ENCODE results near the gene PMIS2. TPM values are rescaled to one million over a fixed set of nuclear protein-coding genes. Genes with fewer than 3 reads are reported as not detected.
A peak's percentile ranks its signal among the peaks of the same experiment; 100 is the strongest.

The PMIS2 gene
- total and polyA plus RNA-seq, 2 donors = not detected

GRCh38 chr19:35615036-35615435 is 29.1 kb downstream of the PMIS2 start:
- DNase-seq (ENCODE audit: extremely low spot score) = no peak
- 92% methylated on average over 17 of the region's 17 CpGs for WGBS
- no peak overlapping the region for H3K4me3 ChIP-seq (ENCODE audit: low read depth, low read length)
- H3K27ac ChIP-seq (ENCODE audit: low read depth) = no peak overlapping the region
- no peaks in the 10 kb centered on the region for H3K36me3 ChIP-seq (ENCODE audit: insufficient read depth)
- no peaks in the 10 kb centered on the region for H3K4me1 ChIP-seq (ENCODE audit: insufficient read depth)

GRCh38 chr19:35618857-35619256 is 32.9 kb downstream of the PMIS2 start:
- H3K27ac ChIP-seq (ENCODE audit: low read depth) = no peak overlapping the region
- H3K36me3 ChIP-seq (ENCODE audit: insufficient read depth) = no peaks in the 10 kb centered on the region
- no peak overlapping the region for H3K4me3 ChIP-seq (ENCODE audit: low read depth, low read length)
- no peak for DNase-seq (ENCODE audit: extremely low spot score)
- WGBS = 76% methylated on average over 7 of the region's 7 CpGs
- H3K4me1 ChIP-seq (ENCODE audit: insufficient read depth) = no peaks in the 10 kb centered on the region

- DNase-seq (ENCODE audit: extremely low spot score) = no peak
- H3K4me3 ChIP-seq (ENCODE audit: low read depth, low read length) = no peak overlapping the region
- no peaks in the 10 kb centered on the region for H3K36me3 ChIP-seq (ENCODE audit: insufficient read depth)
- WGBS = 93% methylated on average over 12 of the region's 12 CpGs
- H3K27ac ChIP-seq (ENCODE audit: low read depth) = no peak overlapping the region
- H3K4me1 ChIP-seq (ENCODE audit: insufficient read depth) = no peaks in the 10 kb centered on the region
Measured at GRCh38 chr19:35619290-35619923, 33.4 kb downstream of the PMIS2 start.

GRCh38 chr19:35620001-35620400 is 34.0 kb downstream of the PMIS2 start:
- no peak for DNase-seq (ENCODE audit: extremely low spot score)
- Histone ChIP-seq H3K27ac (ENCODE audit: low read depth) (no peak overlapping the region), H3K4me3 (ENCODE audit: low read depth, low read length) (no peak overlapping the region), H3K4me1 (ENCODE audit: insufficient read depth) (no peaks in the 10 kb centered on the region), H3K36me3 (ENCODE audit: insufficient read depth) (no peaks in the 10 kb centered on the region)
- WGBS = 91% methylated on average over 17 of the region's 17 CpGs

- Histone ChIP-seq H3K4me1 (ENCODE audit: insufficient read depth) (no peaks in the 10 kb centered on the region), H3K36me3 (ENCODE audit: insufficient read depth) (no peaks in the 10 kb centered on the region), H3K27ac (ENCODE audit: low read depth) (no peak overlapping the region), H3K4me3 (ENCODE audit: low read depth, low read length) (no peak overlapping the region)
- WGBS = 95% methylated on average over 9 of the region's 9 CpGs
- DNase-seq (ENCODE audit: extremely low spot score) = no peak
Measured at GRCh38 chr19:35621708-35622107, 35.7 kb downstream of the PMIS2 start.

- Histone ChIP-seq H3K36me3 (ENCODE audit: insufficient read depth) (no peaks in the 10 kb centered on the region), H3K27ac (ENCODE audit: low read depth) (no peak overlapping the region), H3K4me1 (ENCODE audit: insufficient read depth) (no peaks in the 10 kb centered on the region), H3K4me3 (ENCODE audit: low read depth, low read length) (no peak overlapping the region)
- WGBS = 91% methylated on average over 13 of the region's 13 CpGs
- DNase-seq (ENCODE audit: extremely low spot score) = no peak
Measured at GRCh38 chr19:35622750-35623149, 36.8 kb downstream of the PMIS2 start.

GRCh38 chr19:35623327-35624010 is 37.5 kb downstream of the PMIS2 start:
- DNase-seq (ENCODE audit: extremely low spot score) = no peak
- Histone ChIP-seq H3K4me1 (ENCODE audit: insufficient read depth) (no peaks in the 10 kb centered on the region), H3K27ac (ENCODE audit: low read depth) (no peak overlapping the region), H3K4me3 (ENCODE audit: low read depth, low read length) (no peak overlapping the region), H3K36me3 (ENCODE audit: insufficient read depth) (no peaks in the 10 kb centered on the region)
- WGBS = 89% methylated on average over 6 of the region's 6 CpGs

- Histone ChIP-seq H3K4me3 (ENCODE audit: low read depth, low read length) (peak overlapping the region; percentile 52), H3K36me3 (ENCODE audit: insufficient read depth) (no peaks in the 10 kb centered on the region), H3K4me1 (ENCODE audit: insufficient read depth) (no peaks in the 10 kb centered on the region), H3K27ac (ENCODE audit: low read depth) (peak overlapping the region; percentile 90)
- 7% methylated on average over 9 of the region's 9 CpGs for WGBS
- DNase-seq (ENCODE audit: extremely low spot score) = no peak
Measured at GRCh38 chr19:35628264-35628564, 42.2 kb downstream of the PMIS2 start.

- WGBS = under 1% methylated on average over 56 of the region's 56 CpGs
- H3K36me3 ChIP-seq (ENCODE audit: insufficient read depth) = no peaks in the 10 kb centered on the region
- peak; percentile 97 for DNase-seq (ENCODE audit: extremely low spot score)
- no peaks in the 10 kb centered on the region for H3K4me1 ChIP-seq (ENCODE audit: insufficient read depth)
- peak within 1 kb of the TSS; percentile 90 for H3K27ac ChIP-seq (ENCODE audit: low read depth)
- peak within 1 kb of the TSS; percentile 77 for H3K4me3 ChIP-seq (ENCODE audit: low read depth, low read length)
Measured at GRCh38 chr19:35628565-35629331, 42.8 kb downstream of the PMIS2 start, which contains the start of gene RBM42. Gene RBM42 (plus strand): TSS chr19:35629036. CDS start chr19:35629154, 118 bp downstream.

GRCh38 chr19:35629332-35629633 is 43.3 kb downstream of the PMIS2 start:
- 6% methylated on average over 15 of the region's 15 CpGs for WGBS

GRCh38 chr19:35633727-35634440 is 47.9 kb downstream of the PMIS2 start:
- Histone ChIP-seq H3K4me1 (ENCODE audit: insufficient read depth) (no peaks in the 10 kb centered on the region), H3K27ac (ENCODE audit: low read depth) (no peak overlapping the region), H3K4me3 (ENCODE audit: low read depth, low read length) (no peak overlapping the region), H3K36me3 (ENCODE audit: insufficient read depth) (no peaks in the 10 kb centered on the region)
- DNase-seq (ENCODE audit: extremely low spot score) = no peak
- 92% methylated on average over 29 of the region's 29 CpGs for WGBS

More at GRCh38 chr19:35629332-35629633, 43.3 kb downstream of the PMIS2 start:
- Histone ChIP-seq H3K27ac (ENCODE audit: low read depth) (peak overlapping the region; percentile 87), H3K4me3 (ENCODE audit: low read depth, low read length) (peak overlapping the region; percentile 77), H3K36me3 (ENCODE audit: insufficient read depth) (no peaks in the 10 kb centered on the region), H3K4me1 (ENCODE audit: insufficient read depth) (no peaks in the 10 kb centered on the region)
- no peak for DNase-seq (ENCODE audit: extremely low spot score)

- Histone ChIP-seq H3K4me1 (ENCODE audit: insufficient read depth) (no peaks in the 10 kb centered on the region), H3K4me3 (ENCODE audit: low read depth, low read length) (no peak overlapping the region), H3K36me3 (ENCODE audit: insufficient read depth) (no peaks in the 10 kb centered on the region), H3K27ac (ENCODE audit: low read depth) (no peak overlapping the region)
- DNase-seq (ENCODE audit: extremely low spot score) = no peak
- WGBS = 64% methylated on average over 3 of the region's 3 CpGs
Measured at GRCh38 chr19:35636651-35637050, 50.7 kb downstream of the PMIS2 start.

All from urinary bladder (tissue), 4 donors.